Neural cell (in vitro differentiated cells): ENCODE results near the gene RAB40A.

Source experiments
- CTCF ChIP-seq: fragments of 450-650 bp; IDR thresholded peaks from 2 replicates; pipeline ENCODE4 v1.5.1; 2014; ENCODE audit warnings: antibody characterized with exemption, mild to moderate bottlenecking, moderate library complexity; ENCODE audit not compliant: poor library complexity, severe bottlenecking
- EP300 ChIP-seq: fragments of 450-650 bp; conservative IDR thresholded peaks from 2 replicates; pipeline ENCODE4 v1.6.1; 2014; ENCODE audit warnings: antibody characterized with exemption, mild to moderate bottlenecking, moderate library complexity; ENCODE audit not compliant: poor library complexity, severe bottlenecking
- EZH2 ChIP-seq: fragments of 200-600, 300-800 bp; shearing (Covaris generic), sonication (generic); IDR thresholded peaks from 2 replicates; pipeline ENCODE4 v1.6.1; 2014; ENCODE audit warnings: antibody characterized with exemption, low read length, borderline replicate concordance, mild to moderate bottlenecking; ENCODE audit not compliant: insufficient read depth, poor library complexity, severe bottlenecking
- POLR2AphosphoS5 ChIP-seq: IDR thresholded peaks from 2 replicates; pipeline ENCODE4 v1.6.1; 2012
- RAD21 ChIP-seq: fragments of 450-650 bp; conservative IDR thresholded peaks from 2 replicates; pipeline ENCODE4 v1.6.1; 2014; ENCODE audit warnings: antibody characterized with exemption, mild to moderate bottlenecking, moderate library complexity

- TF ChIP-seq POLR2AphosphoS5 = no peak
- TF ChIP-seq EZH2 = no peak
- no peak for TF ChIP-seq CTCF
- TF ChIP-seq RAD21 = no peak
- TF ChIP-seq EP300 = no peak
These were observed 23.5 kb downstream of the RAB40A start for GRCh38 chrX:103495786-103496185.
